Measurements from ENCODE around the gene APOBEC3C. TPM values are rescaled to one million over a fixed set of nuclear protein-coding genes. Genes with fewer than 3 reads are reported as not detected.

Gene APOBEC3C
- total RNA-seq = 11.9 and 16.4 TPM in 2 replicates

- DNase-seq (ENCODE audit: low read depth) = peak; percentile 95
Measured at GRCh38 chr22:39013942-39014722, at the start of gene APOBEC3C. APOBEC3C (plus strand) TSS chr22:39014257; CDS start chr22:39014363, 106 bp downstream.

GRCh38 chr22:38964306-38964705 is 49.8 kb upstream of the APOBEC3C start:
- TF ChIP-seq, protein P1, sequence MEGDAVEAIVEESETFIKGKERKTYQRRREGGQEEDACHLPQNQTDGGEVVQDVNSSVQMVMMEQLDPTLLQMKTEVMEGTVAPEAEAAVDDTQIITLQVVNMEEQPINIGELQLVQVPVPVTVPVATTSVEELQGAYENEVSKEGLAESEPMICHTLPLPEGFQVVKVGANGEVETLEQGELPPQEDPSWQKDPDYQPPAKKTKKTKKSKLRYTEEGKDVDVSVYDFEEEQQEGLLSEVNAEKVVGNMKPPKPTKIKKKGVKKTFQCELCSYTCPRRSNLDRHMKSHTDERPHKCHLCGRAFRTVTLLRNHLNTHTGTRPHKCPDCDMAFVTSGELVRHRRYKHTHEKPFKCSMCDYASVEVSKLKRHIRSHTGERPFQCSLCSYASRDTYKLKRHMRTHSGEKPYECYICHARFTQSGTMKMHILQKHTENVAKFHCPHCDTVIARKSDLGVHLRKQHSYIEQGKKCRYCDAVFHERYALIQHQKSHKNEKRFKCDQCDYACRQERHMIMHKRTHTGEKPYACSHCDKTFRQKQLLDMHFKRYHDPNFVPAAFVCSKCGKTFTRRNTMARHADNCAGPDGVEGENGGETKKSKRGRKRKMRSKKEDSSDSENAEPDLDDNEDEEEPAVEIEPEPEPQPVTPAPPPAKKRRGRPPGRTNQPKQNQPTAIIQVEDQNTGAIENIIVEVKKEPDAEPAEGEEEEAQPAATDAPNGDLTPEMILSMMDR (IDR thresholded peaks at IDR 0.05; ENCODE audit: insufficient read depth, low read depth, low read length) = no peak
- no peak for DNase-seq (ENCODE audit: low read depth)
- H3K4me3 ChIP-seq (ENCODE audit: low read depth, low read length) = no peak overlapping the region

More at GRCh38 chr22:39013942-39014722, at the start of gene APOBEC3C:
- TF ChIP-seq, protein P1 (IDR thresholded peaks at IDR 0.05; ENCODE audit: insufficient read depth, low read depth, low read length) = peak; percentile 22
- H3K4me3 ChIP-seq (ENCODE audit: low read depth, low read length) = peak within 1 kb of the TSS; percentile 69

DNA sequence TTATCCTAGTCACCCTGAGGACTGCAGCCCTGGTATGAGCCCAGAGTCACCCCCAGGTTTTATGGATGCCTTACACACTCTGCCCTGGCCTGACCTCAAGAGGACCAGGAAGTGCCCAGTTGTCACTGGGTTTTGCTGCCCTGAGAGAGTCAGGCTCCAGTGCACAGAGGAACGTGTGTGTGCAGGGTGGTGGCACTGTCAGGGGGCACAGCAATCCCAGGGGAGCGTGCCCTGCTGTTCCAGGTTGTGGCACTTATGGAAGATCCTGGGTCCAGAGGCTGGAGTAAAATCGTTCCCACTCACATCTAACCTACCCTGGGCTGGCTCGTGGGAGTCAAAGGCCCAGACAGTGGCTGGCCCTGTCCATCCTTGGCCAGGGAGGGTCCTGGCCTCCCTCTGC is 49.1 kb upstream of the APOBEC3C start:
- DNase-seq (ENCODE audit: low read depth) = no peak
- TF ChIP-seq, protein P1 (IDR thresholded peaks at IDR 0.05; ENCODE audit: insufficient read depth, low read depth, low read length) = no peak

GRCh38 chr22:38965614-38966379 is 48.3 kb upstream of the APOBEC3C start:
- TF ChIP-seq, protein P1 (IDR thresholded peaks at IDR 0.05; ENCODE audit: insufficient read depth, low read depth, low read length) = no peak
- no peak overlapping the region for H3K4me3 ChIP-seq (ENCODE audit: low read depth, low read length)
- DNase-seq (ENCODE audit: low read depth) = no peak

More for the DNA sequence above, 49.1 kb upstream of the APOBEC3C start:
- no peak overlapping the region for H3K4me3 ChIP-seq (ENCODE audit: low read depth, low read length)

DNA sequence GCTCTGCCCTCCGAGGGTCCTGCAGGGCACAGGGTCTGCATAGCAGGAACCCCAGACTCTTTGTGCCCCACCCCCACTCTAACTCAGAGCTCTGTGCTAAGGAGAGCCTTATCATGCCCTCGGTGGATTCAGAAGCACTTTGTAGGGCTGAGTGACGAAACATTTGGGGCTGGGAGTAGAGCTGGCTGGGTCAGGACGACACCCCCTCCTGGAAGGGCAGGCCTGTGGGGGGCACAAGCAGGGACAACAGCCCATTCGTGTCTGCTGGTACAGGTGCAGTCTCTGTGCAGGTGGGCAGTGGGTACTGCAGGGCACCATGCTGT is 47.7 kb upstream of the APOBEC3C start:
- H3K4me3 ChIP-seq (ENCODE audit: low read depth, low read length) = no peak overlapping the region
- no peak for DNase-seq (ENCODE audit: low read depth)
- TF ChIP-seq, protein P1 (IDR thresholded peaks at IDR 0.05; ENCODE audit: insufficient read depth, low read depth, low read length) = no peak

DNA sequence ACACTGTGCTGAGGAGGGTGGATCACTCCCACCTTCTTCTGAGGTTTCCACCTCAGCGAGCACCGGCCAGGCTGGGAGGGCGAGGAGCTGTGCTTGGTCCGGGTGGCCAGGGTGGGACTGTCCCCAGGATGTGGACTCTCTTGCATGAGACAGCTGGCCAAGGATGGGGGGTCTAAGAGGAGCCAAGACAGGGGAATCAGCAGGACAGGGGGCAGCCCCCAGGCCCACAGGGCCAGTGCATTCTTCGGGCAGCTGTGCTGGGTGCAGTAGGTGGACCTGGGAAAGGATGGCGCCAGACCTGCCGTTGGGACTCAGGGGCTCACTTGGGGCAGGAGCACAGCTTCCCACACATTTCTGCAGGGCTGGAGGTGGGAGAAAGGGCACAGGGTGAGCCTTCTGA is 47.1 kb upstream of the APOBEC3C start:
- DNase-seq (ENCODE audit: low read depth) = no peak
- TF ChIP-seq, protein P1 (IDR thresholded peaks at IDR 0.05; ENCODE audit: insufficient read depth, low read depth, low read length) = no peak
- H3K4me3 ChIP-seq (ENCODE audit: low read depth, low read length) = no peak overlapping the region
